ENCODE measurements around the gene LSM10. TPM values are rescaled to one million over a fixed set of nuclear protein-coding genes. Genes with fewer than 3 reads are reported as not detected.

Gene LSM10
- total and polyA plus RNA-seq, 2 donors (not counting 3 experiments of a cell fraction or from before 2014, with no cell fraction given), result 38.2 to 76.9 TPM

- CTCF ChIA-PET, result interaction anchor here (0.9 to 3.2 kb wide), 5 partner anchors 8 to 105 kb away, joined by 3 to 28 read pairs (median 5); partner anchors contain the start of gene SH3D21
- dilution Hi-C loops (cut with MboI; ENCODE audit: extremely low pct_ligation_motif_present, low sequenced_read_pairs), result no loop called here
- TF ChIP-seq MYC (IDR thresholded peaks at IDR 0.05; ENCODE audit: low read depth, low read length) (no peak), EZH2 (IDR thresholded peaks at IDR 0.05; ENCODE audit: borderline replicate concordance, low read depth, low read length, severe bottlenecking) (no peak), FOS (IDR thresholded peaks at IDR 0.05; ENCODE audit: borderline replicate concordance, insufficient read depth, low read length) (no peak), POLR2AphosphoS5 (IDR thresholded peaks at IDR 0.05; ENCODE audit: insufficient read depth, low read depth, low read length) (no peak), CTCF (IDR thresholded peaks at IDR 0.05; ENCODE audit: extremely low read depth in 1 of 2, insufficient read depth in 1 of 2, low read depth in 1 of 2, low read length in 2 of 2) (no peak), MAX (IDR thresholded peaks at IDR 0.05; ENCODE audit: insufficient read depth, insufficient read length) (no peak), JUN (IDR thresholded peaks at IDR 0.05; ENCODE audit: borderline replicate concordance, insufficient read depth, insufficient read length, low read depth) (no peak), POLR2A (IDR thresholded peaks at IDR 0.05; ENCODE audit: low read depth, low read length) (no peak), GATA2 (IDR thresholded peaks at IDR 0.05; ENCODE audit: insufficient read depth, insufficient read length, low read depth, low read length) (no peak)
- Histone ChIP-seq H3K27ac (ENCODE audit: insufficient read depth, low read depth, low read length) (no peak overlapping the region), H3K9me1 (replicated peaks; ENCODE audit: control insufficient read depth, extremely low read depth, insufficient read depth, low read length) (no peaks in the 10 kb centered on the region), H3K4me2 (ENCODE audit: insufficient read depth, low read length) (no peak overlapping the region), H3K27me3 (ENCODE audit: control insufficient read depth in 2 of 2, insufficient read depth in 2 of 2, low read length in 2 of 2) (no peaks in the 10 kb centered on the region), H3K9ac (replicated peaks; ENCODE audit: extremely low read depth, insufficient read depth, low read length) (no peak overlapping the region), H3K79me2 (ENCODE audit: control insufficient read depth, insufficient read depth, low read length) (no peaks in the 10 kb centered on the region), H3K36me3 (ENCODE audit: control insufficient read depth in 2 of 2, extremely low read depth in 1 of 2, insufficient read depth in 2 of 2, low read length in 2 of 2) (no peaks in the 10 kb centered on the region), H3K4me1 (ENCODE audit: control insufficient read depth, extremely low read depth, insufficient read depth, low read length) (no peaks in the 10 kb centered on the region), H4K20me1 (replicated peaks; ENCODE audit: control insufficient read depth, extremely low read depth, insufficient read depth, low read length) (no peaks in the 10 kb centered on the region), H3K4me3 (replicated peaks in 1 of 3; ENCODE audit: insufficient read depth in 1 of 3, low read depth in 1 of 3, low read length in 3 of 3) (no peak overlapping the region), H2AFZ (ENCODE audit: low read depth, low read length) (no peak overlapping the region), H3K9me3 (replicated peaks; ENCODE audit: control insufficient read depth, insufficient read depth, low read length) (no peaks in the 10 kb centered on the region)
- BruUV-seq (replicated peaks), result no TSS peak
- POLR2A ChIA-PET, result interaction anchor here (0.7 kb wide), 1 partner anchor 543 kb away, joined by 3 read pairs; no protein-coding TSS in a partner anchor
- FAIRE-seq (no peak), DNase-seq (ENCODE audit: low read depth, low spot score) (peak; percentile 26)
- intact Hi-C loops (cut with micrococcal nuclease), result no loop called here
These were observed 14.3 kb upstream of the LSM10 start for GRCh38 chr1:36411674-36412648.

All from endothelial cell of umbilical vein (primary cell).